Suprapubic skin (tissue), 3 donors: ENCODE data around the gene LIMA1.

Experiments
- EP300 ChIP-seq: sonication (generic); formaldehyde crosslinking; IDR thresholded peaks from one replicate; pipeline ENCODE4 v1.6.1; 2017; ENCODE audit warnings: antibody characterized with exemption
- POLR2A ChIP-seq, 2 donors: fragments of 450-650 bp; IDR thresholded peaks; one replicate each; pipeline ENCODE4 v1.6.1; 2017; ENCODE audit warnings: antibody characterized with exemption in 2 of 2, mild to moderate bottlenecking in 2 of 2, moderate library complexity in 2 of 2
- TF ChIP-seq, protein P1 (sequence below), 2 donors: fragments of 200-600 bp in 1 of 2; fragments of 450-650 bp in 1 of 2; sonication (generic) in 1 of 2; IDR thresholded peaks; one replicate each; pipeline ENCODE4 v1.5.1; 2016 to 2019; ENCODE audit warnings: antibody characterized with exemption in 2 of 2, mild to moderate bottlenecking in 1 of 2, moderate library complexity in 1 of 2

DNA sequence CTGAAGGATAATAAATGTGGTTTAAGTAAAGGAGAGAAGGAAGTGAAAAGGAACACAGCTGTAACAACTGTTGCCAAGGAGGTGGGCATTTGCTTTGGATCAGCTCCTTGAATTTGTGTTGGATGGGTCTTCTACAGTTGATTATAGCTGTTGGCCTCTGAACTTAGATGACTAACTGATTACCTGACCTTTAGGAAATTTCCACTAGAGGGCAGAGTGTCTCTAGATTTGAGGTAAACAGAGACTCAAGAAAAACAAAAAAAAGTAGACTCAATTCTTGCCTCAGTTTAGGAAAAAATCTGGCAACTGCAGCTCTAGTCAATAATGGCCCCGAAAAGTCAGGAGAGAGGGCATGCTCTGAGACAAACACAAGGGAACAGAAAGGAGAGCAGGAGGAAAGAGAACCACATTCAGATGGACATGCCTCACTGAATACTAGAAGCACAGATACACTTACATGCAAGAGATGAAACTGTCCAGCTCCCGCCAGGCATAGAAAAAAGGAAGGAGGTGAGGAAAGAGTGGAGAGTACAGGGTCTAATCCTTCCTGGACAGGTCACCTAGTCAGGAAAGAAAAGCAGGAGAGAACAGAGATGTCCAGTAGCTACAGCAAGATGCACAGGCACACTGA is 150.7 kb downstream of the LIMA1 start:
- TF ChIP-seq, protein P1, sequence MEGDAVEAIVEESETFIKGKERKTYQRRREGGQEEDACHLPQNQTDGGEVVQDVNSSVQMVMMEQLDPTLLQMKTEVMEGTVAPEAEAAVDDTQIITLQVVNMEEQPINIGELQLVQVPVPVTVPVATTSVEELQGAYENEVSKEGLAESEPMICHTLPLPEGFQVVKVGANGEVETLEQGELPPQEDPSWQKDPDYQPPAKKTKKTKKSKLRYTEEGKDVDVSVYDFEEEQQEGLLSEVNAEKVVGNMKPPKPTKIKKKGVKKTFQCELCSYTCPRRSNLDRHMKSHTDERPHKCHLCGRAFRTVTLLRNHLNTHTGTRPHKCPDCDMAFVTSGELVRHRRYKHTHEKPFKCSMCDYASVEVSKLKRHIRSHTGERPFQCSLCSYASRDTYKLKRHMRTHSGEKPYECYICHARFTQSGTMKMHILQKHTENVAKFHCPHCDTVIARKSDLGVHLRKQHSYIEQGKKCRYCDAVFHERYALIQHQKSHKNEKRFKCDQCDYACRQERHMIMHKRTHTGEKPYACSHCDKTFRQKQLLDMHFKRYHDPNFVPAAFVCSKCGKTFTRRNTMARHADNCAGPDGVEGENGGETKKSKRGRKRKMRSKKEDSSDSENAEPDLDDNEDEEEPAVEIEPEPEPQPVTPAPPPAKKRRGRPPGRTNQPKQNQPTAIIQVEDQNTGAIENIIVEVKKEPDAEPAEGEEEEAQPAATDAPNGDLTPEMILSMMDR (IDR thresholded peaks at IDR 0.05), result peak in 1 of 2 donors; percentile 32
- TF ChIP-seq EP300, result no peak
- TF ChIP-seq POLR2A (IDR thresholded peaks at IDR 0.05), result no peak
